LNCAP (cell line): Measurements from ENCODE around the gene RALGDS.

ENCODE experiments used
- CTCF ChIP-seq: fragments of 450-650 bp; IDR thresholded peaks from 2 replicates; pipeline ENCODE4 v1.5.1; 2017; ENCODE audit warnings: mild to moderate bottlenecking

RALGDS gene

GRCh38 chr9:133135146-133135745 is 14.2 kb upstream of the RALGDS start:
- TF ChIP-seq CTCF = no peak

- no peak for TF ChIP-seq CTCF
Measured at GRCh38 chr9:133134388-133135145, 13.5 kb upstream of the RALGDS start.

- no peak for TF ChIP-seq CTCF
Measured at GRCh38 chr9:133133681-133134387, 12.8 kb upstream of the RALGDS start.

DNA sequence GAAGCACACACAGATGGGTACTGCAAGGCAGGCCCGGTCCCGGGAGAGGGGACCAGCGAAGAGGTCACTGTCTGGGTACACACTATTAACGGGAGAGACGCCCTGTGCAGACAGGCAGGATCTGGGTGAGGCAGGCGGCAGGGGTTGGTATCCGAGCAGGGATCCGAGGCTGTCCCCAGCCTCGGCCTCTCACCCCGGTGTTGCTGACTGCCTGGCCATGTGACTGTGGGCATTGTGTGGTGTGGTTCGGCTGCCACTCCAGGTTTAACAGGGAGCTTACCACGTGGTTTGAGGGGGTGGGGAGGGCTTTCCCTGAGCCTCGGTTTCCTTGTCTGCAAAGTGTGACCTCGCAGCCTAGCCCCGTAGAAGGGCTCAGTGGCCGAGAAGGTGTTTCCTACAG is 11.1 kb upstream of the RALGDS start:
- TF ChIP-seq CTCF = no peak

DNA sequence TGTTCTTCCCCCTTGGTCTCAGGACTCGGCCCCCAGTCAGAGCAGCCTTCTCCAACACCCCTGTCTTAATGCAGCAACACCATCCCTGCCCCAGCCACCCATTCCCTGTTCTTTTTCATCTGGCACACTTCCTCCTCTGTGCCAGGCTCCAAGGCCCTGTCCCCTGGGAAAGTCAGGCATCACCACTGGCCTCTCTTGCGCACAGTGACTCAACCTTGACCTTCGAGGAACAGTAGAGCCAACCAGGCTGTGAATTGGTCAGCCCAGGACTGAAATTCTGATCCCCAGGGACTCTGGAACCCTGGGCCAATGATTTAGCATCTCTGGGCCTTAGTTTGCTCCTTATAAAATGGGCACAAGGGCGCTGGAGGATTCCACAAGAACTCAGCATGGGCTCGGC is 10.5 kb upstream of the RALGDS start:
- TF ChIP-seq CTCF = no peak

GRCh38 chr9:133130685-133131244 is 9.7 kb upstream of the RALGDS start:
- no peak for TF ChIP-seq CTCF

DNA sequence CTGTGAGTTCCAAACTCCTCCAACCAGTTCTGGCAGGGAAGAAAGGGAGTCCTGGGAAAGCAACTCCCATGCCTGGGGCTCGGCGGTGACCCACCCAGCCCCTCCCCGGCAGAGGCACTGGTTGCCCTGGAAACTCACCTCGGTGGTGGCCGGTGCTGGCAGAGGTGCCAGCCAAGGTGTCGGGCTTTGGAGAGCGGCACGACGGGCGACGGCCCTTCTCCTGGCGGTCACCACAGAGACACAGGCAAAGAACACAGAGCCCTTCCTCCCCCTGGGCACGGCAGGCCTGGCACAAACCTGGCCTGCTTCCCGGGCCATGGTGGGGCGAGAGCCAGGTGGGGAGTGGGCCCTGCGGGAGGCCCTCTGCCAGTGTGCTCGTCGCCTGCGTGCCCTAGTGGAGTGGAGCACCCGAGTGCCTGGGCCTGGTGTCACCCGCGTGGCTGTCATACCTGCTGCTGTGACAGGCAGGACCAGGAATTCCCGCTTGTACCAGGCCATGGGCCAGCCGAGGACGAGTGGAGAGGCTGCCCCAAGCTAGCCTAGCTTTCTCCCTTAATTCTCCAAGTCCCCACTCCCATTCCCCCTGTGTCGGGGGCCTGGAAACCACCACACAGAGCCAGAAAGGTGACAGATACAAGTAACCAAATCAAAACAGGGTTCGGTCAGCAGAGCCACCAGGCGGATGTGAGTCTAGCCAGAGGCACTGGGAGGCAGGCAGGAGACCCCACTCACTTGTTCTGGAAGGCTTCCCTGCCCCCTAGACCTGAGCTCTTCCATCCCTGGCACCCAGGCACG is 8.2 kb upstream of the RALGDS start:
- TF ChIP-seq CTCF = no peak
